HG03045 (cell line): ENCODE data around the gene ERAS.
A peak's percentile ranks its signal among the peaks of the same experiment; 100 is the strongest.
"Not testable (repeated sequence)": the region's sequence is repeated elsewhere in the genome, so short reads cannot be mapped to it uniquely, and the experiment has no call there.

Source experiments
- ATAC-seq: cut with Tn5 transposase; IDR thresholded peaks from one replicate; pipeline ENCODE4 v1.9.1; 2021; ENCODE audit warnings: mild to moderate bottlenecking, moderate library complexity; ENCODE audit not compliant: unreplicated experiment

The ERAS gene

DNA sequence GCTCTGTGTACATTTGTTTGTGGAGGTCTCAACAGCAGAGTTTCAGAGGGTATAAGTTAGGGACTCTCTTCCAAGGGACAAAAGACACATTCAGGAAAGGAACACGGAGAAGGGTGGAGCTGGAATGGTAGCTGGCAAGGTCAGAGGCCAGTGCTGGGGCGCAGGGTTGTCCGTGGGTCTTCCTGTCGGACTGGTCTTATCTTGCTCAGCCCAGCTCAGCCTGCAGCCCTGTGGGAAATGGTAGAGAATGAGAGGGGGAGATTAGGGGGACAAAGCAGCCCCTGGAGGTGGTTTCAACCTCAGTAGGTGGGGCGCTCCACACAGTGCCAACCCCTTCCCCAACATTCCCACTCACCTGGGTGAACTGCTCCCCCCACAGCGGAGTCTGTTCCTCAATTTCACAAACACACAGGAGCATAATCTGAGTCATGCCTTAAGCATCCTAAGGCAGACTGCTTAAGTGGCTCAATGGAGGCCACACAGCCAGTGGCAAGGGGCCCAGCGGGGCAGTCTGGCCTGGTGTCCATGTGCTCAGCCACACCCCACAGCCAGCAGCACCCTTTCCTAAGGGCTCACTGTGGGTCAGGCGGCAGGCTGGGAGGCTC, 31.3 kb upstream of the ERAS start:
- ATAC-seq = no peak

DNA sequence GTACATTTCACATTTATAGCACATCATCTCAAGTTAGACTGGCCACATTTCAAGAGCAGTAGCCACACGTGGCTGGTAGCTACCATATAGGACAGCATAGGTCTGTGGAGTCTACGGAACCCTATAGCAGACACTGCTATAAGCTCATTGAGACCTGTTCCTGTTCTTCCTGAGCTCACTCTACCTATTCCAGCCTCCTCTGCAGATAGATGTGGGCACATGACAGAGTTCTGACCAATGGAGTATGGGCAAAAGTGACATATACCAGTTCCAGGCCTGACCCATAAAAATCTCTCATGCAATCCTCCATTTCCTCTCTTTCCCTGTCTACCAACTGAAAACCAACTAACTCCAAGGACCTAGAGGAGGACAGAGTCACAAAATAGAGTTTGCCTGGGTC, 28.0 kb upstream of the ERAS start:
- ATAC-seq = no peak

DNA sequence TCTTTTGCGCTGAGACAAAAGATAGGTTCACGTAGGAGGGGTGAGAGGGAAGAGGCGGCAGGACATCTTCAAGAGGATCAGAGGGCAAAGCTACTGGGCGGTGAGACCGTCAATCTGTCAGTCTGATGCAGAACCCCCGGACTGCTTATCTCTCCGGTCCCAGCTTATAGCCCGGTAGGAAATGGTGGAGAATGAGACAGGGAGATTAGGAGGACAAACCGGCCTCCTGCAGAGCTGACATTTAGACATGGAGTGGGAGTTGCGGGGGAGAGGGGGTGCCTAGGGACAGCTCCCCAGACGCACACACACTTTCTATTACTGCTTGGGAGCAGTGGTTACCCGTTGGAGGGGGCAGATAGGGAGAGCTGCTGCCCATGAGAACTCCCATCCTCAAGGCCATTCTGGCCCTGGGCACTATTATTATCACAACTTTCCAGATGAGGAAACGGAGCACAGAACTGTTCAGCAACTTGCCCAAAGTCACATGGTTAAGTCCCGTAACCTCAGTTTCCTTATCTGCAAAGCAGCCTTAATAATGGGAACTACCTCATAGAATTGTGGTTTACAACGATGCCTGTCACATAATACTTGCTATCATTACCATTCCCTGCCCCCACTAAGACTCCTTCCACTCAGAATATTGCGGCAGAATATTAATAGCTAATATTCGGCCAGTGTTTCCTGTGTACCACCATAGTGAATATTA, 25.6 kb upstream of the ERAS start:
- ATAC-seq = no peak

DNA sequence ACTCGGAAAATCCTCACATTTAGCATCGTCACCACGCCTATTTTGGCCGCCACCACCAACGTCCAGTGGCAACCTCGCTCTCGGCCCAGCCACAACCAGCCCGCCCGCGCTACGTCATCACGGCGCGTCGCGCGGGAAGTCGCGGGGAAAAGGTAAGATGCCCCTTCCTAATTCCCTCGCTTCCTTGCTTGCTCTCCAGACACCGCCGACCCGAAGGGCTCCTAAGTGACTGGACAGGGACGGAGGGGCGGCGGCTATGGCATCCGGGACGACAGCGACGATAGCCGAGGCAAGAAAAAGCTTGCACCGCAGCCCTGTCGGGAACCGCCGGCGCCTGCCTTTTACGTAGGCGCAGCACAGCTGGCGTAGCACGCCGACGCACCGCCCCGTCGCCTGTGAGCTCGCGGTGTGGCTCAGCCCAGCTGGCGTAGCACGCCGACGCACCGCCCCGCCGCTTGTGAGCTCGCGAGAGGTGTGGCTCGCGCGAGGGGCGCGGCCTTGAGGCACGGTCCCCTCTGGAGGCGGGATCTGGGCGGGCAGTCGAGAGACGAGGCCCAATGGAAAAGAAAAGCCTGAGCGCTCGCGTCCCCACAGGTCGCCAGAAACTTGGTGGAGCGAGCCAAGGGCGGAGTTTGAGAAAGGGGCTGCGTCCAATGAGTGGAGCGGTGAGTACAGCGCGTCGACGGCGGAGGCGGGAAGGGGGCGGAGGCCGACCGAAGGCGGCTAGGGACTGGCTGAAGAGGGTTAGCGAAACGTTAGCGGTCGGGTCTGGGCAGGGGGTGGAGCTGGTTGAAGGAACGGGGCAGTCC, 24.8 kb upstream of the ERAS start, which contains the start of gene HDAC6:
Gene HDAC6 (plus strand): TSS at position 788 of the 809 bp plus-strand sequence. CDS start 626 bp downstream, outside the sequence.
- peak; percentile 90 for ATAC-seq

DNA sequence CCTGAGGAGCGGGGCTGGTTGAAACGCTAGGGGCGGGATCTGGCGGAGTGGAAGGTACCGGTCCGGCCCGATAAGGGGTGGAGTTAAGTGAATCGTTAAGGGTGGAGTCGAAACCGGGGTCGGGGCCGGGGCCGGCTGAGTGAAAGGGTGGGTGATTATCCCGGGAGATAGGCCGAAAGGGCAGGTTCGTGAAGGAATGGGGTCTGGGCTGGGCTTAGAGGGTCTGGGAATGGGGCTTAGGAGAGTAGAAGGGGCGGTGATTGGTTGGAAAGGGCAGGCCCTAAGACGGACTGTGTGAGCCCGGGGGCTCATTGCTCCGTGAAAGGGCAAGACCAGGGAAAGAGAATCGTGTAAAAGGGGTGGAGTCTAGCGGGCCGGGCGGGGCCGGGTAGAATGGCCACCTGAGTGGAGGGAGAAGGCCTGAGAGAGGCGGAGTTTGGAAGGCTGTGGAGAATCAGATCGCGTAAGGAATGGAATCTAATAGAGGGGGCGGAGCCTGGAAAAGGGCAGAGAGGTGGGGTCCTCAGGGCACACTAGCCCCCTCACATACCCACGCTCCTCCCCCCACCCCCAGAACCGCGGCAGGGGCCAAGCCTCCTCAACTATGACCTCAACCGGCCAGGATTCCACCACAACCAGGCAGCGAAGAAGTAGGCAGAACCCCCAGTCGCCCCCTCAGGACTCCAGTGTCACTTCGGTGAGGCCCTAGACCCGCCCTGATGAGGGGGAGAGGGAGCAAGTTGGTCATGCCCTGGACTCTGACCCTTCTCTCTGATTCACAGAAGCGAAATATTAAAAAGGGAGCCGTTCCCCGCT, 24.0 kb upstream of the ERAS start:
- ATAC-seq = peak; percentile 36

DNA sequence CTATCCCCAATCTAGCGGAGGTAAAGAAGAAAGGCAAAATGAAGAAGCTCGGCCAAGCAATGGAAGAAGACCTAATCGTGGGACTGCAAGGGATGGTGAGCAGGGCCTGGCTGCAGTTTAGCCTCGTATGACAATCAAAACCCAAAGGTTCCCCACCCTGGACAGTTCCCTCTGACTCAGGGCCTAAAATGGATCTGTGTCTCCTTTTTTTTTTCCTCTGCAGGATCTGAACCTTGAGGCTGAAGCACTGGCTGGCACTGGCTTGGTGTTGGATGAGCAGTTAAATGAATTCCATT, 23.5 kb upstream of the ERAS start:
- ATAC-seq = no peak

DNA sequence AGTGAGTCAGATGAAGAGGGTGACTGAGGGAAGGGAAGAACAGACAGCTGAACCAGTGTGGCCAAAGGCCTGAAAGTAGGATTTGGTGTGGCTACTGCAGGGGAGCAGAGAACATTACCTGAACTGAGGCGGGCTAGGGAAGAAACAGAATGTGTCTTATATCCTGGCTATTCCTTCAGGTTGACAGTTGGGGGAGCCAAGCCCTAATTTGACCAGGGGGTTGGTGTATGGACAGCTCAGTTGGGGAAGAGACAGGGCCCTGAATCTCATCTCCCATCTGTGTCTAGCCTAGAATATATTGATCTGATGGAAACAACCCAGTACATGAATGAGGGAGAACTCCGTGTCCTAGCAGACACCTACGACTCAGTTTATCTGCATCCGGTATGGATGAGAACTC, 20.2 kb upstream of the ERAS start:
- no peak for ATAC-seq

DNA sequence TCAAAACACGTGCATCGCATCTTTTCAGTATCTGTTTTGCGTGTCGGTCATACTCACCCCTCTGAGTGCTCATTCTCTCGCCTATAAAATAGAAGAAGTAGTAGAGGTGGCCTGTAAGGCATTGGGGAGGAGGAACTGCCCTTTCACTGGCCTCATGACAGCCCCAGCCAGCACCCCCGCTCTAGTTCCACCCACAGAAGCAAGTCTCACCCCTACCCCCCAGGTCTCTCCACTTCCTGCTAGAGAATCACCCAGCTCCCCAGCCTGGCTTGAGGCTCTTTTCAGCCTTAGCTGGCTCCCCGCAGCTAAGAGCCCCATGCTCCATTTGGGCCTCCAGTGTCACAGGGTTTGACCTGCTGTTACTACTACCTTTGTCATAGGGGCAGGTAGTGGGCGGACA, 12.7 kb upstream of the ERAS start:
- no peak for ATAC-seq

DNA sequence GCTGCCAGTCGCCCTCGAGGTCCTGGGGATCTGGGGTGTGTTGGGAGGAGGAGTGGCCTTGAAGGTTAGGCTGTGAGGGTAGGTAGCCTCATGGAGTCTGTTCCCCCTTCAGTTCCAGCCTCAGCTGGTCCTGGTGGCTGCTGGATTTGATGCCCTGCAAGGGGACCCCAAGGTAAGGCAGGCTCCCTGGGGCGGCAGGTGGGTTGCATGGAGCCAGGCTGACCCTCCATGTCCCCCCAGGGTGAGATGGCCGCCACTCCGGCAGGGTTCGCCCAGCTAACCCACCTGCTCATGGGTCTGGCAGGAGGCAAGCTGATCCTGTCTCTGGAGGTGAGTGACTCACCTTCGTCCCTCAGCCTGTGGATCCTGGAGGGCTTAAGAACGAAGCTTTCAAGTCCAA, 11.6 kb upstream of the ERAS start:
- no peak for ATAC-seq

DNA sequence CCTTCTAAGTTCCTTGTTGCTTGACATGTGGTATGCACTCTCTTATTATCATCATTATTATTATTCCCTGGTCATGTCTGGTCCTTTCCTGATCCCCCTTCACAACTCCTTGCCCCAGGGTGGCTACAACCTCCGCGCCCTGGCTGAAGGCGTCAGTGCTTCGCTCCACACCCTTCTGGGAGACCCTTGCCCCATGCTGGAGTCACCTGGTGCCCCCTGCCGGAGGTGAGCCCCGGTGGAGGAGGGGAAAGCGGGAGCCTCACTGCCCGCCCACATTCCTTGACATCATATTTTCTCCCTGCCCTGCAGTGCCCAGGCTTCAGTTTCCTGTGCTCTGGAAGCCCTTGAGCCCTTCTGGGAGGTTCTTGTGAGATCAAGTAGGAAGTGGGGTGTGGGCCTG, 11.0 kb upstream of the ERAS start:
- ATAC-seq = no peak

DNA sequence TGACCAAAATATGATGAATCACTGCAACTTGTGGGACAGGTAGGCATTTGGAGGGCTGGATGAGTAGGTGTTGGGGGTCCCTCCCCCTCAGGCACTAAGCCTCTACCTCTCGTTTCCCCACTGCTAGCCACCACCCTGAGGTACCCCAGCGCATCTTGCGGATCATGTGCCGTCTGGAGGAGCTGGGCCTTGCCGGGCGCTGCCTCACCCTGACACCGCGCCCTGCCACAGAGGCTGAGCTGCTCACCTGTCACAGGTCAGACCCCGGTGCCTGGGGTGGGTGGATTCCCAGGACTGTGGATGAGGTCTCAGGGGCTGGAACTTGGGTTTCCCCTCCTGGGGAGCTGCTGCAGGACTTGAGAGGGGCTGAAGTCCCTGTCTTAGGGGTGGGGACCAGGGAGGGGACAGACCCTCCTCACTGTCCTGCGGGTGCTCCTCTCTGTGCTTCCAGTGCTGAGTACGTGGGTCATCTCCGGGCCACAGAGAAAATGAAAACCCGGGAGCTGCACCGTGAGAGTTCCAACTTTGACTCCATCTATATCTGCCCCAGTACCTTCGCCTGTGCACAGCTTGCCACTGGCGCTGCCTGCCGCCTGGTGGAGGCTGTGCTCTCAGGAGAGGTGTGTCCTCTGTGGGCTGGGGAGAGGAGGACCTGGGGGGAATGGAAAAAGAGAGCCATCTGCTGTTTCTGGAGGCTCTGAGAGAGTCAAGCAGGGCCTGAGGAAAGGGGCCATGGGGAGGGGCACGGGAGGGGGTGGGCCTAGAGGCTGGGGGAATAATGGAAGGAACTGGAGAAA, 10.1 kb upstream of the ERAS start:
- ATAC-seq = no peak

DNA sequence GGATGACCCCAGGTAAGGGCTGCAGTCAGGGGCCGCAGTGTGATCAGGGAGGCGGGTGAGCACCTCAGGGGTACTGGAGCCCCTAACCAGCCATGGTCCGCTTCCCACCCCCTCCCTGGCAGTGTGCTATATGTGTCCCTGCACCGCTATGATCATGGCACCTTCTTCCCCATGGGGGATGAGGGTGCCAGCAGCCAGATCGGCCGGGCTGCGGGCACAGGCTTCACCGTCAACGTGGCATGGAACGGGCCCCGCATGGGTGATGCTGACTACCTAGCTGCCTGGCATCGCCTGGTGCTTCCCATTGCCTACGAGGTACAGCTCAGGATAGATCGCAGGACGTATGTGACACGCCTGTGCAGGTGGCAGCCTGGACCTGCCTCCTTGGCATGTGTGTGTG, 8.2 kb upstream of the ERAS start:
- no peak for ATAC-seq

DNA sequence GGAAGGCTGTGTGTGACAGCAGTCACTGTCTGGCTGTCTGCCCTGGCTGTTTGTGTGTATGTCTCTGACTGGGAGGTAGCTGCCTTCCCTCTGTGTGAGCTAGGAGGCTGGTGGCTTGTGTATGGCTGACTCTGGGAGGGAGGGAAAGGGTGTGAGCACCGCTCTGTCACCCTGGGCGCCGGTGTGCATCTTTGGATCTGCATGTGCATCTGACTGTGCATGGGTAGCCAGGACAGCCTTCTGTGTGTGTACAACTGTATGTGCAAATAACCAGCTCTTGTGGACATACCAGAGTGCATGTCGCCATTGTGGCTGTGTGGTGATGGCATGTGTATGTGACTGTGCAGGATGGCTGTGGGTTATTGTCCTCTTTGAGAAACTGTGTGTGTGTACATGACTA, 7.4 kb upstream of the ERAS start:
- ATAC-seq = no peak

DNA sequence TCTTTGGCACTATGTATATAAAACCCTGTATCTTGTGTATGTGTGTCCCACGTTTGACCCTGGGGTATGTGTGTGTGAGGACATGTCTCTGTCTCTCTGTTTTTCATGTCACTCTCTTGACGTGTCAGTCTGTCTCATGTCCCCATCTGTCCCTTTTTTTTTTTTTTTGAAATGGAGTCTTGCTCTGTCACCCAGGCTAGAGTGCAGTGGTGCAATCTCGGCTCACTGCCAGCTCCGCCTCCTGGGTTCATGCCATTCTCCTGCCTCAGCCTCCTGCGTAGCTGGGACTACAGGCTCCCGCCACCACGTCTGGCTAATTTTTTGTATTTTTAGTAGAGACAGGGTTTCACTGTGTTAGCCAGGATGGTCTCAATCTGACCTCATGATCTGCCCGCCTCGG, 6.9 kb upstream of the ERAS start:
- ATAC-seq = not testable (repeated sequence)

DNA sequence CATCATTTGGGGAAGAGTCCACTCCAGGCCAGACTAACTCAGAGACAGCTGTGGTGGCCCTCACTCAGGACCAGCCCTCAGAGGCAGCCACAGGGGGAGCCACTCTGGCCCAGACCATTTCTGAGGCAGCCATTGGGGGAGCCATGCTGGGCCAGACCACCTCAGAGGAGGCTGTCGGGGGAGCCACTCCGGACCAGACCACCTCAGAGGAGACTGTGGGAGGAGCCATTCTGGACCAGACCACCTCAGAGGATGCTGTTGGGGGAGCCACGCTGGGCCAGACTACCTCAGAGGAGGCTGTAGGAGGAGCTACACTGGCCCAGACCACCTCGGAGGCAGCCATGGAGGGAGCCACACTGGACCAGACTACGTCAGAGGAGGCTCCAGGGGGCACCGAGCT, 3.3 kb upstream of the ERAS start:
- no peak for ATAC-seq

DNA sequence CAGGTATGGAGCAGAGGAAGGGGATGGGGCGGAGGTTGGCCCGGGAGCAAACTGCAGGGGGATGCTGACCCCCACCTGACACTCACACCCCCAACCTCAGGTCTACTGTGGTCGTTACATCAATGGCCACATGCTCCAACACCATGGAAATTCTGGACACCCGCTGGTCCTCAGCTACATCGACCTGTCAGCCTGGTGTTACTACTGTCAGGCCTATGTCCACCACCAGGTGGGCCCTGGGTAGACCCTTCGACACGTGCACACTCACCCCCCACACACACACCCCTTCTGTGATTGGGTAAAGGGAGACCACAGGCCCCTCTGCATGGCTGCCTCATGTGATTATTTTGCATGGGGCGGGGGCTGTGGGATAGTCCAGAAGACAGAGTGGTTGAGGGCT, 2.2 kb upstream of the ERAS start:
- no peak for ATAC-seq

DNA sequence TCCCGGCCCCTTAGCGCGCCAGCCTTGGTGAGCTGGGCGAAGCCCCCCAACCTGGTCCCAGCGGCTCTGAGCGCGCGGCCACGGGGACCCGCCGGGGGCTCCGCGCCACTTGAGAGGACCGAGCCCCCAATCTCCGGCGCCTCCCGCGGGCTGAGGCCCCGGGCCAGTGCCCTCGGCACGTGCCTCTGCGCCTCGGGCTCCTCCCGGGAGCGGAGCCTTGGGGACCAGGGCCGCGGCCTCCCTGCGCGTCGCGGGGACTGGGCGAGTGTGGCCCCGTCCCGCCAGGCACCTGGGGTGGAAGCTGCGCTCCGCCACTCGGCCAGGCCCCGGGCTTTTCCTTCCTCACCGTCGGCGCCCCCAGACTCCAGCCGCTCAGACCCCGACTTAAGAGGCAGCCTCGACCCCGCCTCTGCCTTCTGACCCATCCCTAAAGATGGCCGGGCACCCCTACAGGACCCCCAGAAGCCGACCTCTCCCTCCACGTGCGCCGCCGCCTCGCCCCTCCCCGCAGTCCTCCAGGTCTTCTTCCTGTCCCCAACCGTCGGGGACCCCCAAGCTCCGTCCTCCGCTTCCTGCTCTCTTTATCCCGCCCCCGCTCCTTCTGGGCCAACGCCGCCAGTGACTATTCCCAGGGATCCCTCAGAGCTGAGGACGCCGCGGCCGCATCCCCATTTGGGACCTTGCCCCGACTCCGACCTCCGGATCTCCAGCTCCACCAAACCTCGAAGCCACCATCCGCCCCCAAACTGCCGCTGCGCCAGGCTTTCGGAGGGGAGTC, 752 bp downstream of the ERAS start:
- ATAC-seq = no peak

DNA sequence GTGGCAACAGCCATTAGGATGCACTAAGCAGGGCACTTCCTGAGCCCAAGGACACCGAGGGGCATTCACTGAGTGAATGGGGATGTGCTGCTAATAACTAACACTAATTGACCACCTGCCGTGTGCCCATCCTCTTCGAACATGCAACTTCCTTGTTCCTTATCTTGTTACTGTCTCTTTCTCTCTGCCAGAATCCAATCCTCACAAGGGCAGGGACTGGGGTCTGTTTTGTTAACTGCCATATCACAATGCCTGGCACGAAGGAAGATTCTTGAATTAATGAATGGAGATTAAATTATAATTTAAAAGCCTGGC, 1.3 kb downstream of the ERAS start:
- ATAC-seq = no peak

DNA sequence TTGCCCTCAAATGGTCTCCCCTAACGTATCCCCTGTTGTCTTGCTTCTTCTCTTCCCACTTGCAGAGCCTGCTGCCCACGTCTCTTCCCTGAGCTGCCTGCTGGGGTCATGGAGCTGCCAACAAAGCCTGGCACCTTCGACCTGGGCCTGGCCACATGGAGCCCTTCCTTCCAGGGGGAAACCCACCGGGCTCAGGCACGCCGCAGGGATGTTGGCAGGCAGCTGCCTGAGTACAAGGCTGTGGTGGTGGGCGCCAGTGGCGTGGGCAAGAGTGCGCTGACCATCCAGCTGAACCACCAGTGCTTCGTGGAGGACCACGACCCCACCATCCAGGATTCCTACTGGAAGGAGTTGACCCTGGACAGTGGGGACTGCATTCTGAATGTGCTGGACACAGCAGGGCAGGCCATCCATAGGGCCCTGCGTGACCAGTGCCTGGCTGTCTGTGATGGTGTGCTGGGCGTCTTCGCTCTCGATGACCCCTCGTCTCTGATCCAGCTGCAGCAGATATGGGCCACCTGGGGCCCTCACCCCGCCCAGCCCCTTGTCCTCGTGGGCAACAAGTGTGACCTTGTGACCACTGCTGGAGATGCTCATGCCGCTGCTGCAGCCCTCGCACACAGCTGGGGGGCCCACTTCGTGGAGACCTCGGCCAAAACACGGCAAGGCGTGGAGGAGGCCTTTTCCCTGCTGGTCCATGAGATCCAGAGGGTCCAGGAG, 2.9 kb downstream of the ERAS start:
- ATAC-seq = no peak
